SK-N-SH (cell line): ENCODE data around the gene C1QC.

ENCODE experiments used
- CTCF ChIP-seq: fragments of 200-600 bp; sonication (generic); IDR thresholded peaks from 2 replicates; pipeline ENCODE4 v1.6.1; 2017; ENCODE audit warnings: antibody characterized with exemption, mild to moderate bottlenecking, moderate library complexity
- EP300 ChIP-seq, 2 experiments: IDR thresholded peaks; 2 replicates each; pipeline versions ENCODE4 v1.4.0 to v1.6.1; 2012; ENCODE audit warnings: borderline replicate concordance in 1 of 2, low read depth in 1 of 2, low read length in 1 of 2
- FOXJ3 ChIP-seq: sonication (generic); formaldehyde crosslinking; IDR thresholded peaks from 2 replicates; pipeline ENCODE4 v1.5.1; 2020; ENCODE audit warnings: mild to moderate bottlenecking, missing genetic modification reagents
- MXI1 ChIP-seq: IDR thresholded peaks from 2 replicates; pipeline ENCODE4 v1.6.1; 2012; ENCODE audit warnings: mild to moderate bottlenecking, low read depth, low read length, improper control_type of control experiment
- NRF1 ChIP-seq: IDR thresholded peaks from 2 replicates; pipeline ENCODE4 v1.6.1; 2012; ENCODE audit warnings: low read depth, mild to moderate bottlenecking, low read length
- POLR2AphosphoS5 ChIP-seq: IDR thresholded peaks from 2 replicates; pipeline ENCODE4 v1.6.1; 2012; ENCODE audit warnings: low read depth, low read length
- USF1 ChIP-seq: IDR thresholded peaks from 2 replicates; pipeline ENCODE4 v1.4.0; 2012; ENCODE audit warnings: low read depth, borderline replicate concordance
- USF2 ChIP-seq: fragments of 150-350 bp; IDR thresholded peaks from 2 replicates; pipeline ENCODE4 v1.6.1; 2017; ENCODE audit warnings: antibody characterized with exemption, low read length, low read depth, borderline replicate concordance
- YY1 ChIP-seq: IDR thresholded peaks from 2 replicates; pipeline ENCODE4 v1.4.0; 2012; ENCODE audit warnings: low read depth, mild to moderate bottlenecking
- ZBTB33 ChIP-seq: IDR thresholded peaks from 2 replicates; pipeline ENCODE4 v1.4.0; 2012; ENCODE audit warnings: low read depth, borderline replicate concordance

GRCh38 chr1:22602060-22602740 is 41.2 kb upstream of the C1QC start:
- TF ChIP-seq CTCF (no peak), POLR2AphosphoS5 (no peak), EP300 (IDR thresholded peaks at IDR 0.05; ENCODE audit: borderline replicate concordance in 1 of 2, low read depth in 1 of 2, low read length in 1 of 2) (no peak), FOXJ3 (no peak), ZBTB33 (no peak), YY1 (no peak), MXI1 (no peak), USF2 (no peak), NRF1 (no peak), USF1 (no peak)
